Activated naive CD4-positive, alpha-beta T cell treated with Interleukin-2 at 50 U/mL for 16 hours (primary cell): ENCODE data around the gene IST1.

Source experiments
- DNase-seq: peaks from one replicate; pipeline ENCODE4 v3.0.0-alpha.2; 2020

IST1 gene

DNA sequence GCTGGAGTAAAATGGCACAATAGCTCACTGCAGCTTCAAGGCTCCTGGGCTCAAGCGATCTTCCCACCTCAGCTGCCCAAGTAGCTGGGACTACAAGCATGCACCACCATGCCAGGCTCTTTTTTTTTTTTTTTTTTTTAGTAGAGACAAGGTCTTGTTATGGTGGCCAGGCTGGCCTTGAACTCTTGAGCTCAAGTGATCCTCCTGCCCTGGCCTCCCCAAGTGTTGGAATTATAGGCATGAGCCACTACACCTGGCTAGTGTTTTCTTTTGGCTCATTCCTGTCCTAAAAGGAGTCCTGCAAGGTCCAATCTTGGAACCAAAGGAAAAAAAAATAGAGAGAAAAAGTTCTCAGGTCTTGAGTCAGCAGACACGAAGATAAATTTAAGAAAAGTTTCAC is 74.0 kb downstream of the IST1 start:
- DNase-seq = no peak

DNA sequence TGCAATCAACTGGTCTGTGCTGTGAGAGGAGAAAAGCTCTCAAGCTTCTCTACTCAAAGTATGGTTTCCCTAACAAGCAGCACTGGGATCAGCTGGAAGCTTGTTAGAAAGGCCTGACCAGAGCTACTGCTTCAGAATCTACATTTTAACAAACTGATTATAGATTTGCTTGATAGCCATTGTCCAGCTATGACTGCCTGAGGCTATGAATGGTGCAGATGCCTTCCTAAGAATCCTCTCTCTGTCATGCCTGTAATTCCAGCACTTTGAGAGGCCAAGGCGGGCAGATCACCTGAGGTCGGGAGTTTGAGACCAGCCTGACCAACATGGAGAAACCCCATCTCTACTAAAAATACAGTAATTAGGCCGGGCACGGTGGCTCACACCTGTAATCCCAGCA is 76.2 kb downstream of the IST1 start:
- no peak for DNase-seq

DNA sequence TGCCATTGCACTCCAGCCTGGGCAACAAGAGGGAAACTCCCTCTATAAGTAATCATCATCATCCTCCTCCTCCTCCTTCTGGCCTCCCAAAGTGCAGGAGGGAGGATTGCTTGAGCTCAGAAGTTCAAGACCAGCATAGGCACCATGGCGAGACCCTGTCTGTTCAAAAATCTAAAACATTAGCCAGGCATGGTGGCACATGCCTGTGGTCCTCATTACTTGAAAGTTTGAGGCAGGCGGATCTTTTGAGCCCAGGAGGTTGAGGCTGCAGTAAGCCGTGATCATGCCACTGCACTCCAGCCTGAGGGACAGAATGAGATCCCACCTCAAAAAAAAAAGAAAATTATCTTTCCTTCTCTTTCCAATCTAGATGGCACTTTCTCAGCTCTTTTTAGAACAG is 77.0 kb downstream of the IST1 start:
- no peak for DNase-seq

DNA sequence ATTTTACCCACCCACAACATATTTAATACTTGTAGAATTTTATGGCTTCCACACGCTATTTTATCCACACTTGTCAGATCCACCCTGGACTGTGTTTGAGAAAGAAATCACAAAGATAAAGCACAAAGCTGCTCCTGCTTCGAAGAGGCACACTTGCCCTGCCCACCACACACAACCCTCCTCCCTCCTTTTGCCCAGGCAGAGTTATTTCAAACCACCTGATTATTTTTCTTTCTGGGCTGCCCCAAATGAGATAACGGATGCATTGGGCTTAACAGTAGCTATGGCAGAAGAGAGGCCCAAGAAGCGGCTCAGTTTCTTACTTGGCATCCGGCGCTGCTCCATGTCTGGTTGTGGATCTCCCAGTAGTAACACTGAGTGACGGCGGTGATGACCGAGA is 77.7 kb downstream of the IST1 start:
- no peak for DNase-seq

DNA sequence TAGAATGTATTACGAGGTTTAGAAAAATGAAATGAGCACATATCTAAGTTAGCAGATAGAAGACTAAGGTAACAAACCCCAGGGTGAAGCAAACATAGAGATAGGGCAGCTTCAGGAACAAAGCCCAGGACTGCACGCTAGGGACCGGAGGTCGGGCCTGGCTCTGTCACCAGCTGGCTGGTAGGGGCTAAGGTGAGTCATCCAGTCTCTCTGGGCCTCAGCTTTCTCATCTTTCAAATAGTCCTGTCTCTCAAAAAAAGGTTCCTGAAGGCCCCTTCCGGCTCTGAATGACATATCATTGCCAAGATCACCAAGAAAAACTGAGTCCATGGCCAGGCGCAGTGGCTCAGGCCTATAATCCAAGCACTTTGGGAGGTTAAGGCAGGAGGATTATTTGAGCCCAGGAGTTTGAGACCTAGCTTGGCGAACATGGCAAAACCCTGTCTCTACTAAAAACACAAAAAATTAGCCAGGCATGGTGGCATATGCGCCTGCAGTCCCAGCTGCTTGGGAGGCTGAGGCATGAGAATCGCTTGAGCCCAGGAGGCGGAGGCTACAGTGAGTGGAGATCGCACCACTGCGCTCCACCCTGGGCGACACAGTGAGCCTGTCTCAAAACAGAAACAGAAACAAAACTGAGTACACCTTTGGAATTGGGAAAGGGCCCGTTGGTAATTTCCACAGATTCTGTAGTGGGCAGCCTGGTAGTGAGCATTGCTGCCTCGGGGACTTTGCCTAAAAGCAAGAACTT is 78.9 kb downstream of the IST1 start:
- DNase-seq = no peak
